ENCODE data around the gene ASIC5.

GRCh38 chr4:155789391-155789790, 76.7 kb downstream of the ASIC5 start:
- TF ChIP-seq CTCF (IDR thresholded peaks at IDR 0.05; ENCODE audit: insufficient read depth, low read length, poor library complexity, severe bottlenecking) (no peak), EZH2phosphoT487 (conservative IDR thresholded peaks at IDR 0.05; ENCODE audit: low read length) (no peak)

Data from SU-DHL-6 (cell line).